GM23338 (cell line): ENCODE results near the gene SBSN. TPM values are rescaled to one million over a fixed set of nuclear protein-coding genes. Genes with fewer than 3 reads are reported as not detected.

Experiments
- ATAC-seq: fragments of 200-7000 bp; cut with Tn5 transposase; 3 replicates; pipeline ENCODE4 v1.9.1; 2020
- DNase-seq: peaks from one replicate; pipeline ENCODE4 v3.0.0-alpha.2; 2015; ENCODE audit warnings: low spot score
- H2AFZ ChIP-seq: fragments of 200-600 bp; sonication (generic); 2 replicates; pipeline ENCODE4 v1.8.0; 2016; ENCODE audit warnings: antibody characterized with exemption, mild to moderate bottlenecking, moderate library complexity
- H3F3A ChIP-seq: fragments of 200-600 bp; sonication (generic); replicated peaks from 2 replicates; pipeline ENCODE4 v1.8.0; 2017; ENCODE audit warnings: antibody characterized with exemption, mixed run types, low read depth
- H3K27ac ChIP-seq: fragments of 200-600 bp; sonication (generic); 2 replicates; pipeline ENCODE4 v1.6.1; 2016; ENCODE audit warnings: low read depth
- H3K27me3 ChIP-seq: fragments of 200-600 bp; sonication (generic); 2 replicates; pipeline ENCODE4 v1.8.0; 2016; ENCODE audit warnings: mild to moderate bottlenecking, mixed run types, moderate library complexity; ENCODE audit not compliant: insufficient read depth
- H3K36me3 ChIP-seq: fragments of 200-600 bp; sonication (generic); 2 replicates; pipeline ENCODE4 v1.8.0; 2016; ENCODE audit warnings: mild to moderate bottlenecking; ENCODE audit not compliant: insufficient read depth
- H3K4me1 ChIP-seq: fragments of 200-600 bp; sonication (generic); 2 replicates; pipeline ENCODE4 v1.8.0; 2016; ENCODE audit warnings: mild to moderate bottlenecking, moderate library complexity; ENCODE audit not compliant: insufficient read depth
- H3K4me2 ChIP-seq: fragments of 200-600 bp; sonication (generic); 2 replicates; pipeline ENCODE4 v1.7.1; 2017; ENCODE audit warnings: mixed run types
- H3K4me3 ChIP-seq: fragments of 200-600 bp; sonication (generic); 2 replicates; pipeline ENCODE4 v1.6.1; 2016; ENCODE audit warnings: mixed run types
- H3K79me2 ChIP-seq: fragments of 200-600 bp; sonication (generic); replicated peaks from 2 replicates; pipeline ENCODE4 v1.8.0; 2017; ENCODE audit warnings: mild to moderate bottlenecking; ENCODE audit not compliant: insufficient read depth
- H3K9me2 ChIP-seq: fragments of 200-600 bp; sonication (generic); 2 replicates; pipeline ENCODE4 v1.8.0; 2017; ENCODE audit not compliant: insufficient read depth
- H4K20me1 ChIP-seq: fragments of 200-600 bp; sonication (generic); replicated peaks from 2 replicates; pipeline ENCODE4 v1.8.0; 2017; ENCODE audit warnings: mild to moderate bottlenecking; ENCODE audit not compliant: insufficient read depth
- H3K27ac Mint-ChIP-seq: 2 replicates; pipeline ENCODE4 v1.8.0; 2020; ENCODE audit warnings: inconsistent platforms, mild to moderate bottlenecking, moderate library complexity, mixed read lengths
- H3K27me3 Mint-ChIP-seq: 3 replicates; pipeline ENCODE4 v1.8.0; 2022; ENCODE audit warnings: low read depth, mild to moderate bottlenecking, moderate library complexity, mixed read lengths, inconsistent platforms; ENCODE audit not compliant: insufficient read depth, poor library complexity
- H3K36me3 Mint-ChIP-seq: 3 replicates; pipeline ENCODE4 v1.8.0; 2021; ENCODE audit warnings: low read depth, mild to moderate bottlenecking, inconsistent platforms, moderate library complexity, mixed read lengths
- H3K4me1 Mint-ChIP-seq: 3 replicates; pipeline ENCODE4 v1.8.0; 2020; ENCODE audit warnings: mild to moderate bottlenecking, inconsistent platforms, mixed read lengths
- H3K4me3 Mint-ChIP-seq: 3 replicates; pipeline ENCODE4 v1.8.0; 2021; ENCODE audit warnings: moderate library complexity, mild to moderate bottlenecking, inconsistent platforms, mixed read lengths
- H3K9me3 Mint-ChIP-seq: 3 replicates; pipeline ENCODE4 v1.8.0; 2020; ENCODE audit warnings: moderate library complexity, mild to moderate bottlenecking, inconsistent platforms, mixed read lengths
- CREB1 ChIP-seq: fragments of 250-450 bp; sonication (Bioruptor Pico); IDR thresholded peaks from 2 replicates; pipeline ENCODE4 v1.5.0; 2020; ENCODE audit warnings: low read depth, mild to moderate bottlenecking, moderate library complexity
- EZH2 ChIP-seq: fragments of 200-600 bp; sonication (generic); IDR thresholded peaks from one replicate; pipeline ENCODE4 v1.8.0; 2017; ENCODE audit warnings: antibody characterized with exemption, mild to moderate bottlenecking, low read depth; ENCODE audit not compliant: unreplicated experiment
- EZH2phosphoT487 ChIP-seq: fragments of 200-600 bp; sonication (generic); IDR thresholded peaks from one replicate; pipeline ENCODE4 v1.8.1; 2018; ENCODE audit warnings: antibody characterized with exemption; ENCODE audit not compliant: unreplicated experiment
- JUNB ChIP-seq: IDR thresholded peaks from one replicate; pipeline ENCODE4 v1.6.1; 2016; ENCODE audit warnings: antibody characterized with exemption; ENCODE audit not compliant: unreplicated experiment
- NANOG ChIP-seq: IDR thresholded peaks from 2 replicates; pipeline ENCODE4 v1.6.1; 2016; ENCODE audit warnings: antibody characterized with exemption, borderline replicate concordance
- POLR2AphosphoS5 ChIP-seq: IDR thresholded peaks from 2 replicates; pipeline ENCODE4 v1.6.1; 2016; ENCODE audit warnings: antibody characterized with exemption, low read depth
- STAT1 ChIP-seq: IDR thresholded peaks from one replicate; pipeline ENCODE4 v1.6.1; 2016; ENCODE audit warnings: antibody characterized with exemption; ENCODE audit not compliant: unreplicated experiment
- ZNF114 ChIP-seq: fragments of 250-450 bp; sonication (Bioruptor Pico); IDR thresholded peaks from 2 replicates; pipeline ENCODE4 v1.5.0; 2020; ENCODE audit warnings: mild to moderate bottlenecking, moderate library complexity
- ZNF331 ChIP-seq: fragments of 250-450 bp; sonication (Bioruptor Pico); IDR thresholded peaks from 2 replicates; pipeline ENCODE4 v1.5.0; 2020; ENCODE audit warnings: low read depth, mild to moderate bottlenecking, moderate library complexity
- polyA plus RNA-seq: library from polyadenylated mRNA; unstranded; fragments of >200 nt; fragmentation: Nextera tagmentation; extraction: Ambion mirVana; gene quantifications from 2 replicates; pipeline ENCODE4 v1.2.1, GENCODE V29; 2016
- total RNA-seq: library from RNA; depleted of rRNA; stranded (reverse); fragments of >200 nt; shearing (Covaris generic); gene quantifications from 2 replicates; pipeline ENCODE4 v1.2.3, GENCODE V29; 2014
- TF ChIP-seq, protein P1 (sequence below): IDR thresholded peaks from one replicate; pipeline ENCODE4 v1.6.1; 2018; ENCODE audit warnings: antibody characterized with exemption; ENCODE audit not compliant: unreplicated experiment
- TF ChIP-seq, protein P2 (sequence below): fragments of 250-450 bp; sonication (Bioruptor Pico); IDR thresholded peaks from 2 replicates; pipeline ENCODE4 v1.5.0; 2020; ENCODE audit warnings: mild to moderate bottlenecking, moderate library complexity
- TF ChIP-seq, protein P3 (sequence below): IDR thresholded peaks from 2 replicates; pipeline ENCODE4 v1.6.1; 2016; ENCODE audit warnings: antibody characterized with exemption
- TF ChIP-seq, protein P4 (sequence below), 2 experiments: fragments of 200-600 bp in 1 of 2; sonication (generic) in 1 of 2; conservative IDR thresholded peaks; 2 replicates each; pipeline versions ENCODE4 v1.5.1 to v1.6.1; 2016 to 2017; ENCODE audit warnings: antibody characterized with exemption in 2 of 2, low read depth in 2 of 2, mild to moderate bottlenecking in 2 of 2, moderate library complexity in 1 of 2

SBSN gene
- total and polyA plus RNA-seq, 2 experiments from 2014 or later = 0.39 TPM; not detected in 1

DNA sequence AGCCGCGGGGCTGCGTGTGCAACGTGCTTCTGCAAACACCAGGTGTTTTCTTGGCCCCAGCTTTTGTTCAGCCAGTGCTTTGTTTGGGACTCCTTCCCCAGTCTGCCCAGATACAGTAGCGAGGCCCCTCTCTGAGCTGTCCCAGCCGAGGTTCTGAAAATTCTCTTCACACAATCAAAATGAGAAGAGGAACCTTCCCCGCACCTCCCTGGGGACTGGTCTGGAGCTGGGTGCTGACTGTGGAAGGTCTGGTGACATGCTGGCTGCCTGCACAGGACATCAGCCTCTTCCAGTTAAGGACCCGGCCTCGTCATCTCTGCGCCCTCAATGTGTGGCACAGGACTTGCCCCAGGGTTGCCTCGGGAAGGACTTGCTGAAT is 31.2 kb upstream of the SBSN start:
- Histone ChIP-seq H3K4me2 (no peak overlapping the region), H3K27ac (no peak overlapping the region), H3K27me3 (peaks cover 10% of the 10 kb centered on the region), H4K20me1 (no peaks in the 10 kb centered on the region), H3K79me2 (no peaks in the 10 kb centered on the region), H3F3A (peaks cover 11% of the 10 kb centered on the region; the same call in 1 of the 2 replicates), H3K4me3 (no peak overlapping the region), H2AFZ (no peak overlapping the region), H3K4me1 (peaks cover 8% of the 10 kb centered on the region; the same call in 1 of the 2 replicates), H3K9me2 (no peaks in the 10 kb centered on the region), H3K36me3 (no peaks in the 10 kb centered on the region)
- H3K27me3 Mint-ChIP-seq = peaks cover 26% of the 10 kb centered on the region
- H3K4me3 Mint-ChIP-seq = peak overlapping the region; percentile 85; the same call in 2 of the 3 replicates
- peaks cover 12% of the 10 kb centered on the region for H3K4me1 Mint-ChIP-seq
- DNase-seq (peak; percentile 26), ATAC-seq (no peak)
- no peak overlapping the region for H3K27ac Mint-ChIP-seq
- no peaks in the 10 kb centered on the region; the same call in 2 of the 3 replicates for H3K36me3 Mint-ChIP-seq
- no peaks in the 10 kb centered on the region; the same call in 1 of the 3 replicates for H3K9me3 Mint-ChIP-seq
- TF ChIP-seq, protein P1, sequence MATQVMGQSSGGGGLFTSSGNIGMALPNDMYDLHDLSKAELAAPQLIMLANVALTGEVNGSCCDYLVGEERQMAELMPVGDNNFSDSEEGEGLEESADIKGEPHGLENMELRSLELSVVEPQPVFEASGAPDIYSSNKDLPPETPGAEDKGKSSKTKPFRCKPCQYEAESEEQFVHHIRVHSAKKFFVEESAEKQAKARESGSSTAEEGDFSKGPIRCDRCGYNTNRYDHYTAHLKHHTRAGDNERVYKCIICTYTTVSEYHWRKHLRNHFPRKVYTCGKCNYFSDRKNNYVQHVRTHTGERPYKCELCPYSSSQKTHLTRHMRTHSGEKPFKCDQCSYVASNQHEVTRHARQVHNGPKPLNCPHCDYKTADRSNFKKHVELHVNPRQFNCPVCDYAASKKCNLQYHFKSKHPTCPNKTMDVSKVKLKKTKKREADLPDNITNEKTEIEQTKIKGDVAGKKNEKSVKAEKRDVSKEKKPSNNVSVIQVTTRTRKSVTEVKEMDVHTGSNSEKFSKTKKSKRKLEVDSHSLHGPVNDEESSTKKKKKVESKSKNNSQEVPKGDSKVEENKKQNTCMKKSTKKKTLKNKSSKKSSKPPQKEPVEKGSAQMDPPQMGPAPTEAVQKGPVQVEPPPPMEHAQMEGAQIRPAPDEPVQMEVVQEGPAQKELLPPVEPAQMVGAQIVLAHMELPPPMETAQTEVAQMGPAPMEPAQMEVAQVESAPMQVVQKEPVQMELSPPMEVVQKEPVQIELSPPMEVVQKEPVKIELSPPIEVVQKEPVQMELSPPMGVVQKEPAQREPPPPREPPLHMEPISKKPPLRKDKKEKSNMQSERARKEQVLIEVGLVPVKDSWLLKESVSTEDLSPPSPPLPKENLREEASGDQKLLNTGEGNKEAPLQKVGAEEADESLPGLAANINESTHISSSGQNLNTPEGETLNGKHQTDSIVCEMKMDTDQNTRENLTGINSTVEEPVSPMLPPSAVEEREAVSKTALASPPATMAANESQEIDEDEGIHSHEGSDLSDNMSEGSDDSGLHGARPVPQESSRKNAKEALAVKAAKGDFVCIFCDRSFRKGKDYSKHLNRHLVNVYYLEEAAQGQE = no peak
- TF ChIP-seq, protein P2, sequence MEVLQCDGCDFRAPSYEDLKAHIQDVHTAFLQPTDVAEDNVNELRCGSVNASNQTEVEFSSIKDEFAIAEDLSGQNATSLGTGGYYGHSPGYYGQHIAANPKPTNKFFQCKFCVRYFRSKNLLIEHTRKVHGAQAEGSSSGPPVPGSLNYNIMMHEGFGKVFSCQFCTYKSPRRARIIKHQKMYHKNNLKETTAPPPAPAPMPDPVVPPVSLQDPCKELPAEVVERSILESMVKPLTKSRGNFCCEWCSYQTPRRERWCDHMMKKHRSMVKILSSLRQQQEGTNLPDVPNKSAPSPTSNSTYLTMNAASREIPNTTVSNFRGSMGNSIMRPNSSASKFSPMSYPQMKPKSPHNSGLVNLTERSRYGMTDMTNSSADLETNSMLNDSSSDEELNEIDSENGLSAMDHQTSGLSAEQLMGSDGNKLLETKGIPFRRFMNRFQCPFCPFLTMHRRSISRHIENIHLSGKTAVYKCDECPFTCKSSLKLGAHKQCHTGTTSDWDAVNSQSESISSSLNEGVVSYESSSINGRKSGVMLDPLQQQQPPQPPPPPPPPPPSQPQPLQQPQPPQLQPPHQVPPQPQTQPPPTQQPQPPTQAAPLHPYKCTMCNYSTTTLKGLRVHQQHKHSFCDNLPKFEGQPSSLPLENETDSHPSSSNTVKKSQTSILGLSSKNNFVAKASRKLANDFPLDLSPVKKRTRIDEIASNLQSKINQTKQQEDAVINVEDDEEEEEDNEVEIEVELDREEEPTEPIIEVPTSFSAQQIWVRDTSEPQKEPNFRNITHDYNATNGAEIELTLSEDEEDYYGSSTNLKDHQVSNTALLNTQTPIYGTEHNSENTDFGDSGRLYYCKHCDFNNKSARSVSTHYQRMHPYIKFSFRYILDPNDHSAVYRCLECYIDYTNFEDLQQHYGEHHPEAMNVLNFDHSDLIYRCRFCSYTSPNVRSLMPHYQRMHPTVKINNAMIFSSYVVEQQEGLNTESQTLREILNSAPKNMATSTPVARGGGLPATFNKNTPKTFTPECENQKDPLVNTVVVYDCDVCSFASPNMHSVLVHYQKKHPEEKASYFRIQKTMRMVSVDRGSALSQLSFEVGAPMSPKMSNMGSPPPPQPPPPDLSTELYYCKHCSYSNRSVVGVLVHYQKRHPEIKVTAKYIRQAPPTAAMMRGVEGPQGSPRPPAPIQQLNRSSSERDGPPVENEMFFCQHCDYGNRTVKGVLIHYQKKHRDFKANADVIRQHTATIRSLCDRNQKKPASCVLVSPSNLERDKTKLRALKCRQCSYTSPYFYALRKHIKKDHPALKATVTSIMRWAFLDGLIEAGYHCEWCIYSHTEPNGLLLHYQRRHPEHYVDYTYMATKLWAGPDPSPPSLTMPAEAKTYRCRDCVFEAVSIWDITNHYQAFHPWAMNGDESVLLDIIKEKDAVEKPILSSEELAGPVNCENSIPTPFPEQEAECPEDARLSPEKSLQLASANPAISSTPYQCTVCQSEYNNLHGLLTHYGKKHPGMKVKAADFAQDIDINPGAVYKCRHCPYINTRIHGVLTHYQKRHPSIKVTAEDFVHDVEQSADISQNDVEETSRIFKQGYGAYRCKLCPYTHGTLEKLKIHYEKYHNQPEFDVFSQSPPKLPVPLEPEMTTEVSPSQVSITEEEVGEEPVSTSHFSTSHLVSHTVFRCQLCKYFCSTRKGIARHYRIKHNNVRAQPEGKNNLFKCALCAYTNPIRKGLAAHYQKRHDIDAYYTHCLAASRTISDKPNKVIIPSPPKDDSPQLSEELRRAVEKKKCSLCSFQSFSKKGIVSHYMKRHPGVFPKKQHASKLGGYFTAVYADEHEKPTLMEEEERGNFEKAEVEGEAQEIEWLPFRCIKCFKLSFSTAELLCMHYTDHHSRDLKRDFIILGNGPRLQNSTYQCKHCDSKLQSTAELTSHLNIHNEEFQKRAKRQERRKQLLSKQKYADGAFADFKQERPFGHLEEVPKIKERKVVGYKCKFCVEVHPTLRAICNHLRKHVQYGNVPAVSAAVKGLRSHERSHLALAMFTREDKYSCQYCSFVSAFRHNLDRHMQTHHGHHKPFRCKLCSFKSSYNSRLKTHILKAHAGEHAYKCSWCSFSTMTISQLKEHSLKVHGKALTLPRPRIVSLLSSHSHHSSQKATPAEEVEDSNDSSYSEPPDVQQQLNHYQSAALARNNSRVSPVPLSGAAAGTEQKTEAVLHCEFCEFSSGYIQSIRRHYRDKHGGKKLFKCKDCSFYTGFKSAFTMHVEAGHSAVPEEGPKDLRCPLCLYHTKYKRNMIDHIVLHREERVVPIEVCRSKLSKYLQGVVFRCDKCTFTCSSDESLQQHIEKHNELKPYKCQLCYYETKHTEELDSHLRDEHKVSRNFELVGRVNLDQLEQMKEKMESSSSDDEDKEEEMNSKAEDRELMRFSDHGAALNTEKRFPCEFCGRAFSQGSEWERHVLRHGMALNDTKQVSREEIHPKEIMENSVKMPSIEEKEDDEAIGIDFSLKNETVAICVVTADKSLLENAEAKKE (CRISPR knock-in tag) = no peak
- TF ChIP-seq STAT1 = no peak
- no peak for TF ChIP-seq JUNB
- TF ChIP-seq, protein P3, sequence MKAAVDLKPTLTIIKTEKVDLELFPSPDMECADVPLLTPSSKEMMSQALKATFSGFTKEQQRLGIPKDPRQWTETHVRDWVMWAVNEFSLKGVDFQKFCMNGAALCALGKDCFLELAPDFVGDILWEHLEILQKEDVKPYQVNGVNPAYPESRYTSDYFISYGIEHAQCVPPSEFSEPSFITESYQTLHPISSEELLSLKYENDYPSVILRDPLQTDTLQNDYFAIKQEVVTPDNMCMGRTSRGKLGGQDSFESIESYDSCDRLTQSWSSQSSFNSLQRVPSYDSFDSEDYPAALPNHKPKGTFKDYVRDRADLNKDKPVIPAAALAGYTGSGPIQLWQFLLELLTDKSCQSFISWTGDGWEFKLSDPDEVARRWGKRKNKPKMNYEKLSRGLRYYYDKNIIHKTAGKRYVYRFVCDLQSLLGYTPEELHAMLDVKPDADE = no peak
- TF ChIP-seq POLR2AphosphoS5 = no peak
- no peak for TF ChIP-seq CREB1
- TF ChIP-seq EZH2phosphoT487 = no peak
- TF ChIP-seq NANOG = no peak
- no peak for TF ChIP-seq EZH2
- TF ChIP-seq, protein P4, sequence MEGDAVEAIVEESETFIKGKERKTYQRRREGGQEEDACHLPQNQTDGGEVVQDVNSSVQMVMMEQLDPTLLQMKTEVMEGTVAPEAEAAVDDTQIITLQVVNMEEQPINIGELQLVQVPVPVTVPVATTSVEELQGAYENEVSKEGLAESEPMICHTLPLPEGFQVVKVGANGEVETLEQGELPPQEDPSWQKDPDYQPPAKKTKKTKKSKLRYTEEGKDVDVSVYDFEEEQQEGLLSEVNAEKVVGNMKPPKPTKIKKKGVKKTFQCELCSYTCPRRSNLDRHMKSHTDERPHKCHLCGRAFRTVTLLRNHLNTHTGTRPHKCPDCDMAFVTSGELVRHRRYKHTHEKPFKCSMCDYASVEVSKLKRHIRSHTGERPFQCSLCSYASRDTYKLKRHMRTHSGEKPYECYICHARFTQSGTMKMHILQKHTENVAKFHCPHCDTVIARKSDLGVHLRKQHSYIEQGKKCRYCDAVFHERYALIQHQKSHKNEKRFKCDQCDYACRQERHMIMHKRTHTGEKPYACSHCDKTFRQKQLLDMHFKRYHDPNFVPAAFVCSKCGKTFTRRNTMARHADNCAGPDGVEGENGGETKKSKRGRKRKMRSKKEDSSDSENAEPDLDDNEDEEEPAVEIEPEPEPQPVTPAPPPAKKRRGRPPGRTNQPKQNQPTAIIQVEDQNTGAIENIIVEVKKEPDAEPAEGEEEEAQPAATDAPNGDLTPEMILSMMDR (conservative IDR thresholded peaks at IDR 0.05; ENCODE audit: low read depth in 2 of 2) = no peak
- no peak for TF ChIP-seq ZNF331
- TF ChIP-seq ZNF114 (CRISPR knock-in tag) = no peak
